ENCODE measurements around the gene DLEU7. TPM values are rescaled to one million over a fixed set of nuclear protein-coding genes. Genes with fewer than 3 reads are reported as not detected.

Gene DLEU7
- total RNA-seq, 2 donors from 2014 or later = not detected

- no peak overlapping the region for H3K4me3 Mint-ChIP-seq
These were observed 13.6 kb downstream of the DLEU7 start for GRCh38 chr13:50829896-50830295.

GRCh38 chr13:50829226-50829625 lies 14.3 kb downstream of the DLEU7 start:
- Mint-ChIP-seq H3K27me3 (no peaks in the 10 kb centered on the region), H3K4me3 (no peak overlapping the region), H3K27ac (no peak overlapping the region), H3K36me3 (ENCODE audit: low read depth) (no peaks in the 10 kb centered on the region), H3K4me1 (no peaks in the 10 kb centered on the region), H3K9me3 (no peaks in the 10 kb centered on the region)
- ATAC-seq (replicated peaks) = no peak

More at GRCh38 chr13:50829896-50830295, 13.6 kb downstream of the DLEU7 start:
- ATAC-seq (replicated peaks) = no peak
- no peaks in the 10 kb centered on the region for H3K4me1 Mint-ChIP-seq
- no peak overlapping the region for H3K27ac Mint-ChIP-seq
- no peaks in the 10 kb centered on the region for H3K27me3 Mint-ChIP-seq
- no peaks in the 10 kb centered on the region for H3K9me3 Mint-ChIP-seq
- H3K36me3 Mint-ChIP-seq (ENCODE audit: low read depth) = no peaks in the 10 kb centered on the region

- ATAC-seq (replicated peaks) = no peak
- Mint-ChIP-seq H3K9me3 (no peaks in the 10 kb centered on the region), H3K36me3 (ENCODE audit: low read depth) (no peaks in the 10 kb centered on the region), H3K27ac (no peak overlapping the region), H3K27me3 (peaks cover 4% of the 10 kb centered on the region), H3K4me3 (no peak overlapping the region), H3K4me1 (no peaks in the 10 kb centered on the region)
These were observed 17.5 kb downstream of the DLEU7 start for GRCh38 chr13:50826035-50826434.

- Mint-ChIP-seq H3K27ac (no peak overlapping the region), H3K27me3 (no peaks in the 10 kb centered on the region)
- ATAC-seq (replicated peaks) = no peak
These were observed 31.2 kb downstream of the DLEU7 start for GRCh38 chr13:50812242-50812641.

GRCh38 chr13:50810998-50811397 lies 32.5 kb downstream of the DLEU7 start:
- H3K4me1 Mint-ChIP-seq = no peaks in the 10 kb centered on the region
- H3K4me3 Mint-ChIP-seq = no peak overlapping the region
- H3K36me3 Mint-ChIP-seq (ENCODE audit: low read depth) = no peaks in the 10 kb centered on the region
- ATAC-seq (replicated peaks) = no peak
- H3K9me3 Mint-ChIP-seq = no peaks in the 10 kb centered on the region
- no peak overlapping the region for H3K27ac Mint-ChIP-seq
- H3K27me3 Mint-ChIP-seq = no peaks in the 10 kb centered on the region

More at GRCh38 chr13:50812242-50812641, 31.2 kb downstream of the DLEU7 start:
- Mint-ChIP-seq H3K36me3 (ENCODE audit: low read depth) (no peaks in the 10 kb centered on the region), H3K4me1 (no peaks in the 10 kb centered on the region), H3K4me3 (no peak overlapping the region), H3K9me3 (no peaks in the 10 kb centered on the region)

GRCh38 chr13:50810468-50810867 lies 33.0 kb downstream of the DLEU7 start:
- Mint-ChIP-seq H3K27ac (no peak overlapping the region), H3K36me3 (ENCODE audit: low read depth) (no peaks in the 10 kb centered on the region), H3K4me3 (no peak overlapping the region), H3K4me1 (no peaks in the 10 kb centered on the region), H3K27me3 (no peaks in the 10 kb centered on the region), H3K9me3 (no peaks in the 10 kb centered on the region)
- no peak for ATAC-seq (replicated peaks)

GRCh38 chr13:50809133-50810090 lies 34.1 kb downstream of the DLEU7 start:
- H3K4me3 Mint-ChIP-seq = no peak overlapping the region
- H3K9me3 Mint-ChIP-seq = no peaks in the 10 kb centered on the region
- H3K27ac Mint-ChIP-seq = no peak overlapping the region
- H3K4me1 Mint-ChIP-seq = no peaks in the 10 kb centered on the region
- H3K36me3 Mint-ChIP-seq (ENCODE audit: low read depth) = no peaks in the 10 kb centered on the region
- ATAC-seq (replicated peaks) = no peak
- no peaks in the 10 kb centered on the region for H3K27me3 Mint-ChIP-seq

- H3K36me3 Mint-ChIP-seq (ENCODE audit: low read depth) = no peaks in the 10 kb centered on the region
- H3K4me1 Mint-ChIP-seq = peaks cover 3% of the 10 kb centered on the region
- H3K4me3 Mint-ChIP-seq = no peak overlapping the region
- no peaks in the 10 kb centered on the region for H3K9me3 Mint-ChIP-seq
- ATAC-seq (replicated peaks) = no peak
- no peaks in the 10 kb centered on the region for H3K27me3 Mint-ChIP-seq
- H3K27ac Mint-ChIP-seq = no peak overlapping the region
These were observed 37.7 kb downstream of the DLEU7 start for GRCh38 chr13:50805805-50806204.

GRCh38 chr13:50801087-50801931 lies 42.2 kb downstream of the DLEU7 start:
- peak; percentile 93 for ATAC-seq (replicated peaks)
- no peaks in the 10 kb centered on the region for H3K27me3 Mint-ChIP-seq
- no peaks in the 10 kb centered on the region for H3K36me3 Mint-ChIP-seq (ENCODE audit: low read depth)
- H3K27ac Mint-ChIP-seq = no peak overlapping the region
- H3K4me3 Mint-ChIP-seq = no peak overlapping the region
- no peaks in the 10 kb centered on the region for H3K9me3 Mint-ChIP-seq
- peaks cover 3% of the 10 kb centered on the region for H3K4me1 Mint-ChIP-seq

GRCh38 chr13:50800091-50800739 lies 43.3 kb downstream of the DLEU7 start:
- no peak for ATAC-seq (replicated peaks)
- Mint-ChIP-seq H3K27me3 (no peaks in the 10 kb centered on the region), H3K4me3 (no peak overlapping the region), H3K36me3 (ENCODE audit: low read depth) (no peaks in the 10 kb centered on the region), H3K27ac (no peak overlapping the region), H3K4me1 (peaks cover 3% of the 10 kb centered on the region), H3K9me3 (no peaks in the 10 kb centered on the region)

GRCh38 chr13:50798923-50799322 lies 44.6 kb downstream of the DLEU7 start:
- Mint-ChIP-seq H3K9me3 (no peaks in the 10 kb centered on the region), H3K27me3 (peaks cover 1% of the 10 kb centered on the region), H3K36me3 (ENCODE audit: low read depth) (no peaks in the 10 kb centered on the region), H3K27ac (no peak overlapping the region), H3K4me3 (no peak overlapping the region), H3K4me1 (peaks cover 3% of the 10 kb centered on the region)
- no peak for ATAC-seq (replicated peaks)

- peaks cover 3% of the 10 kb centered on the region for H3K4me1 Mint-ChIP-seq
- ATAC-seq (replicated peaks) = no peak
- no peak overlapping the region for H3K27ac Mint-ChIP-seq
- H3K9me3 Mint-ChIP-seq = no peaks in the 10 kb centered on the region
- no peak overlapping the region for H3K4me3 Mint-ChIP-seq
- H3K27me3 Mint-ChIP-seq = peaks cover 4% of the 10 kb centered on the region
- H3K36me3 Mint-ChIP-seq (ENCODE audit: low read depth) = no peaks in the 10 kb centered on the region
These were observed 46.4 kb downstream of the DLEU7 start for GRCh38 chr13:50797091-50797490.

- no peaks in the 10 kb centered on the region for H3K9me3 Mint-ChIP-seq
- H3K4me3 Mint-ChIP-seq = no peak overlapping the region
- H3K36me3 Mint-ChIP-seq (ENCODE audit: low read depth) = no peaks in the 10 kb centered on the region
- peaks cover 3% of the 10 kb centered on the region for H3K4me1 Mint-ChIP-seq
- no peak overlapping the region for H3K27ac Mint-ChIP-seq
- ATAC-seq (replicated peaks) = no peak
- H3K27me3 Mint-ChIP-seq = peaks cover 4% of the 10 kb centered on the region
These were observed 47.0 kb downstream of the DLEU7 start for GRCh38 chr13:50796463-50796862.

- no peaks in the 10 kb centered on the region for H3K36me3 Mint-ChIP-seq (ENCODE audit: low read depth)
These were observed 49.3 kb downstream of the DLEU7 start for GRCh38 chr13:50794226-50794625.

More at GRCh38 chr13:50794226-50794625, 49.3 kb downstream of the DLEU7 start:
- Mint-ChIP-seq H3K4me3 (no peak overlapping the region), H3K4me1 (no peaks in the 10 kb centered on the region), H3K27ac (no peak overlapping the region), H3K9me3 (no peaks in the 10 kb centered on the region), H3K27me3 (peaks cover 4% of the 10 kb centered on the region)
- no peak for ATAC-seq (replicated peaks)

Measured in activated T-helper 17 cell treated with anti-CD3 and anti-CD28 coated beads, Interleukin-2, amount 50 U/mL, for 72 hours (primary cell).